Neural progenitor cell (in vitro differentiated cells): ENCODE results near the gene SRRD. TPM values are rescaled to one million over a fixed set of nuclear protein-coding genes. Genes with fewer than 3 reads are reported as not detected.

ENCODE experiments used
- DNase-seq: peaks from one replicate; pipeline ENCODE4 v3.0.0-alpha.2; 2016; ENCODE audit warnings: low spot score
- H2AFZ ChIP-seq: fragments of 200-600 bp; sonication (generic); replicated peaks from 2 replicates; pipeline ENCODE4 v1.6.1; 2016; ENCODE audit warnings: antibody characterized with exemption
- H3F3A ChIP-seq: fragments of 200-600 bp; sonication (generic); 2 replicates; pipeline ENCODE4 v1.6.1; 2016; ENCODE audit warnings: antibody characterized with exemption, low read depth
- H3K27ac ChIP-seq: fragments of 200-600 bp; sonication (generic); 2 replicates; pipeline ENCODE4 v1.5.1; 2016; ENCODE audit warnings: mild to moderate bottlenecking
- H3K27me3 ChIP-seq: fragments of 200-600 bp; sonication (generic); 2 replicates; pipeline ENCODE4 v1.6.1; 2016; ENCODE audit warnings: mild to moderate bottlenecking, moderate library complexity
- H3K36me3 ChIP-seq: fragments of 200-600 bp; sonication (generic); 2 replicates; pipeline ENCODE4 v1.5.1; 2016
- H3K4me1 ChIP-seq: fragments of 200-600 bp; sonication (generic); 2 replicates; pipeline ENCODE4 v1.6.1; 2016; ENCODE audit warnings: mixed run types
- H3K4me2 ChIP-seq: fragments of 200-600 bp; sonication (generic); 2 replicates; pipeline ENCODE4 v1.6.1; 2016
- H3K4me3 ChIP-seq: fragments of 200-600 bp; sonication (generic); 2 replicates; pipeline ENCODE4 v1.5.1; 2016
- H3K79me2 ChIP-seq: fragments of 200-600 bp; sonication (generic); 2 replicates; pipeline ENCODE4 v1.6.1; 2016; ENCODE audit warnings: low read depth
- H3K9ac ChIP-seq: fragments of 200-600 bp; sonication (generic); 2 replicates; pipeline ENCODE4 v1.6.1; 2016
- H3K9me3 ChIP-seq: fragments of 200-600 bp; sonication (generic); 2 replicates; pipeline ENCODE4 v1.5.1; 2016; ENCODE audit warnings: low read depth
- H4K20me1 ChIP-seq: fragments of 200-600 bp; sonication (generic); 2 replicates; pipeline ENCODE4 v1.6.1; 2016; ENCODE audit warnings: low read depth
- H3K27ac Mint-ChIP-seq: 3 replicates; pipeline ENCODE4 v1.8.0; 2021; ENCODE audit warnings: mixed read lengths
- H3K27me3 Mint-ChIP-seq: 2 replicates; pipeline ENCODE4 v1.8.0; 2022; ENCODE audit warnings: low read depth, mild to moderate bottlenecking, inconsistent platforms, moderate library complexity, mixed read lengths; ENCODE audit not compliant: insufficient read depth
- H3K36me3 Mint-ChIP-seq: 3 replicates; pipeline ENCODE4 v1.8.0; 2021; ENCODE audit warnings: mixed read lengths
- H3K4me1 Mint-ChIP-seq: 3 replicates; pipeline ENCODE4 v1.8.0; 2021; ENCODE audit warnings: mixed read lengths
- H3K4me3 Mint-ChIP-seq: 3 replicates; pipeline ENCODE4 v1.8.0; 2021; ENCODE audit warnings: mild to moderate bottlenecking, moderate library complexity, mixed read lengths
- H3K9me3 Mint-ChIP-seq: 3 replicates; pipeline ENCODE4 v1.8.0; 2020; ENCODE audit warnings: mixed read lengths
- EZH2 ChIP-seq: fragments of 200-600 bp; sonication (generic); IDR thresholded peaks from 2 replicates; pipeline ENCODE4 v1.6.1; 2017; ENCODE audit warnings: antibody characterized with exemption, mild to moderate bottlenecking, moderate library complexity
- EZH2phosphoT487 ChIP-seq: fragments of 200-600 bp; sonication (generic); IDR thresholded peaks from 2 replicates; pipeline ENCODE4 v1.6.1; 2017; ENCODE audit warnings: antibody characterized with exemption
- total RNA-seq: library from RNA; depleted of rRNA; stranded (reverse); fragments of >200 nt; gene quantifications from 2 replicates; pipeline ENCODE4 v1.2.3, GENCODE V29; 2015; ENCODE audit warnings: low replicate concordance
- TF ChIP-seq, protein P1 (sequence below): fragments of 200-600 bp; sonication (generic); IDR thresholded peaks from 2 replicates; pipeline ENCODE4 v1.5.1; 2017; ENCODE audit warnings: antibody characterized with exemption, mild to moderate bottlenecking

The SRRD gene
- total RNA-seq, 1 donor from 2014 or later, result 36.0 TPM

DNA sequence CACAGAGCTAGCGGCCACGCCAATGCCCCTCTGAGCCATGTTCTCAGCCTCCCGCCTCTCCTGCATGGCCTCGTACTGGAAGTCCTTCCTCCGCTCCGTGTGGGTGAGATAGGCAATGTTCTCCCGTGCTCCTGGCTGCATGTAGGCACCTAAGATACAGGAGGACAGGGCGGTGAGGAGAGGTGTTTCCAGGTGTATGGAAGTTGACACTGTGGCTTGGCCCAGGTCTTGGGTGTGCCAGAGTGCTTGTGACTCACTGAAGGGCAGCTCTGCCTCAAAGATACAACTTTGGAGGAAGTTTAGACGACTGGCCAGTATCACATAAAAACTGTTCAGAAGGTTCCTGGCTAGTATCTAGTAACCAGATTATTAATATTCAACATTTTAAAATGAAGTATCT, 8.5 kb downstream of the SRRD start:
- no peak for DNase-seq
- H3K4me1 Mint-ChIP-seq, result no peaks in the 10 kb centered on the region
- no peaks in the 10 kb centered on the region for H3K9me3 Mint-ChIP-seq
- H3K4me3 ChIP-seq, result no peak overlapping the region
- no peak for TF ChIP-seq EZH2
- TF ChIP-seq, protein P1, sequence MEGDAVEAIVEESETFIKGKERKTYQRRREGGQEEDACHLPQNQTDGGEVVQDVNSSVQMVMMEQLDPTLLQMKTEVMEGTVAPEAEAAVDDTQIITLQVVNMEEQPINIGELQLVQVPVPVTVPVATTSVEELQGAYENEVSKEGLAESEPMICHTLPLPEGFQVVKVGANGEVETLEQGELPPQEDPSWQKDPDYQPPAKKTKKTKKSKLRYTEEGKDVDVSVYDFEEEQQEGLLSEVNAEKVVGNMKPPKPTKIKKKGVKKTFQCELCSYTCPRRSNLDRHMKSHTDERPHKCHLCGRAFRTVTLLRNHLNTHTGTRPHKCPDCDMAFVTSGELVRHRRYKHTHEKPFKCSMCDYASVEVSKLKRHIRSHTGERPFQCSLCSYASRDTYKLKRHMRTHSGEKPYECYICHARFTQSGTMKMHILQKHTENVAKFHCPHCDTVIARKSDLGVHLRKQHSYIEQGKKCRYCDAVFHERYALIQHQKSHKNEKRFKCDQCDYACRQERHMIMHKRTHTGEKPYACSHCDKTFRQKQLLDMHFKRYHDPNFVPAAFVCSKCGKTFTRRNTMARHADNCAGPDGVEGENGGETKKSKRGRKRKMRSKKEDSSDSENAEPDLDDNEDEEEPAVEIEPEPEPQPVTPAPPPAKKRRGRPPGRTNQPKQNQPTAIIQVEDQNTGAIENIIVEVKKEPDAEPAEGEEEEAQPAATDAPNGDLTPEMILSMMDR, result no peak
- no peak for TF ChIP-seq EZH2phosphoT487
- peaks cover 9% of the 10 kb centered on the region for H3F3A ChIP-seq
- H2AFZ ChIP-seq, result no peak overlapping the region
- no peaks in the 10 kb centered on the region for H3K9me3 ChIP-seq
- H3K9ac ChIP-seq, result no peak overlapping the region
- H3K27me3 ChIP-seq, result no peaks in the 10 kb centered on the region
- H3K36me3 Mint-ChIP-seq, result peaks cover 44% of the 10 kb centered on the region
- H3K4me3 Mint-ChIP-seq, result no peak overlapping the region
- no peaks in the 10 kb centered on the region for H4K20me1 ChIP-seq
- no peak overlapping the region for H3K27ac ChIP-seq
- H3K27me3 Mint-ChIP-seq, result no peaks in the 10 kb centered on the region
- H3K36me3 ChIP-seq, result peaks cover 9% of the 10 kb centered on the region
- peaks cover 1% of the 10 kb centered on the region for H3K79me2 ChIP-seq
- H3K4me1 ChIP-seq, result no peaks in the 10 kb centered on the region
- H3K4me2 ChIP-seq, result no peak overlapping the region
- H3K27ac Mint-ChIP-seq, result no peak overlapping the region

DNA sequence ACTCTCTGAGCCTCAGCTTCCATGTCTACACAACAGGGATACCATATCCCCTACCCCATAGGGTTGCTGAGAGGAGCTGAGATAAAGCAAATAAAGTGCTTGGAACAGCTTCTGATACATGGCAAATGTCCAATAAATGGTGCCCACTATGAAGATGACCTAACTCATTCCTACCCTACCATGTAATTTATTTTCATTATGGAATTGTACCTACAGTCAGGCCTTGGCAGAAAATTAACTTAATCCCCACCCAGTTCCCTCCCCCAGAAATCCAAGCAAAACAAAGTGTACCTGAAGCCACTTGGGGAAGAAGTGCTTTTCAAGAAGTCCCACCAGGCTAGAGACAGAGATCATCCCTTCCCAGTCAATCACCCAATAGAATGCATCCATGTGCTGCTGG, 10.8 kb downstream of the SRRD start:
- no peak overlapping the region for H3K4me2 ChIP-seq
- TF ChIP-seq EZH2, result no peak
- TF ChIP-seq, protein P1, result no peak
- no peak overlapping the region for H3K27ac ChIP-seq
- Mint-ChIP-seq H3K4me3 (no peak overlapping the region), H3K27ac (no peak overlapping the region), H3K9me3 (no peaks in the 10 kb centered on the region), H3K27me3 (no peaks in the 10 kb centered on the region), H3K4me1 (no peaks in the 10 kb centered on the region), H3K36me3 (peaks cover 40% of the 10 kb centered on the region)
- H3K36me3 ChIP-seq, result peaks cover 9% of the 10 kb centered on the region
- H2AFZ ChIP-seq, result no peak overlapping the region
- no peaks in the 10 kb centered on the region for H4K20me1 ChIP-seq
- H3K9ac ChIP-seq, result no peak overlapping the region
- no peak overlapping the region for H3K4me3 ChIP-seq
- H3K27me3 ChIP-seq, result no peaks in the 10 kb centered on the region
- peaks cover 9% of the 10 kb centered on the region for H3F3A ChIP-seq
- no peak for DNase-seq
- H3K79me2 ChIP-seq, result no peaks in the 10 kb centered on the region
- H3K4me1 ChIP-seq, result no peaks in the 10 kb centered on the region
- no peaks in the 10 kb centered on the region for H3K9me3 ChIP-seq

DNA sequence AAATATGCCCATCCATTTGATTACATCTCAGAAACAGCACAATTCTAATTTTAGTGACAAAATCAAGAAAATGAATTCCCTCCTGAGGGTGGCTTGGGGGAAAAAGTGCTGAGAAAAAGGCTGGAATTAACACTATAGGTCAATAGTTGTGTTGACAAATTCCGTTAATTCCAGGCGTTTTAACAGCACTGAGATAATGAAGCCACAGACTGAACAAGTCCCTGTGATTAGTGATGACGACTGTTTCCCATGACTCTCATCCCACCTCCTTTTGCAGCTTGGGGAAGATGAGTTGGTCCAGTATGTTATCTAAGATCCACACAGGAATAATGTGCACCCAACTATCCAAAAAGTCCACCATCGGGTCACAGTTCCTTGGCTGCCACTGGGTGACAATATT, 12.8 kb downstream of the SRRD start:
- Histone ChIP-seq H3F3A (peaks cover 3% of the 10 kb centered on the region), H3K27me3 (no peaks in the 10 kb centered on the region), H3K9ac (no peak overlapping the region), H3K79me2 (no peaks in the 10 kb centered on the region), H2AFZ (no peak overlapping the region), H3K4me1 (no peaks in the 10 kb centered on the region), H3K27ac (no peak overlapping the region), H3K4me2 (no peak overlapping the region), H4K20me1 (no peaks in the 10 kb centered on the region), H3K36me3 (peaks cover under 1% of the 10 kb centered on the region), H3K9me3 (no peaks in the 10 kb centered on the region), H3K4me3 (no peak overlapping the region)
- TF ChIP-seq, protein P1, result no peak
- TF ChIP-seq EZH2phosphoT487 (no peak), EZH2 (no peak)
- H3K27ac Mint-ChIP-seq, result no peak overlapping the region
- no peak overlapping the region for H3K4me3 Mint-ChIP-seq
- H3K36me3 Mint-ChIP-seq, result peaks cover 37% of the 10 kb centered on the region
- no peaks in the 10 kb centered on the region for H3K4me1 Mint-ChIP-seq
- H3K9me3 Mint-ChIP-seq, result no peaks in the 10 kb centered on the region
- no peak for DNase-seq
- H3K27me3 Mint-ChIP-seq, result no peaks in the 10 kb centered on the region
